OCI-LY7 (cell line): Measurements from ENCODE around the gene FLNC. TPM values are rescaled to one million over a fixed set of nuclear protein-coding genes. Genes with fewer than 3 reads are reported as not detected.
A peak's percentile ranks its signal among the peaks of the same experiment; 100 is the strongest.

Experiments used
- BruUV-seq: library from RNA; stranded (reverse); fragments of 400-500 nt; replicated peaks from 2 replicates; lab custom pipeline; 2021; lab: Mats Ljungman, UMichigan
- CTCF ChIA-PET: fragments of 300-600 bp; sonication (Branson Sonifier 250); formaldehyde crosslinking; loops from one replicate; lab custom pipeline; 2022; ENCODE audit warnings: antibody characterized with exemption; ENCODE audit not compliant: unreplicated experiment; lab: Charles Lee
- POLR2A ChIA-PET: fragments of 300-600 bp; sonication (Branson Sonifier 250); formaldehyde crosslinking; loops from one replicate; lab custom pipeline; 2022; ENCODE audit warnings: antibody characterized with exemption; lab: Charles Lee
- DNase-seq: peaks from one replicate; pipeline ENCODE4 v3.0.0-alpha.2; 2015; ENCODE audit warnings: low spot score
- H2AFZ ChIP-seq: fragments of 200-600 bp; sonication (generic), shearing (Covaris generic); 2 replicates; pipeline ENCODE4 v1.6.1; 2014; ENCODE audit warnings: mild to moderate bottlenecking, antibody characterized with exemption, low read length, moderate library complexity
- H3K27ac ChIP-seq: fragments of 200-600 bp; sonication (generic); 2 replicates; pipeline ENCODE4 v1.5.1; 2014; ENCODE audit warnings: mixed run types, low read depth, mild to moderate bottlenecking, moderate library complexity, low read length, inconsistent platforms; ENCODE audit not compliant: poor library complexity, severe bottlenecking
- H3K36me3 ChIP-seq: fragments of 200-600 bp; sonication (generic); 2 replicates; pipeline ENCODE4 v1.6.1; 2014; ENCODE audit warnings: mild to moderate bottlenecking, antibody characterized with exemption, low read length, moderate library complexity, mixed read lengths; ENCODE audit not compliant: insufficient read depth
- H3K4me1 ChIP-seq: fragments of 200-600 bp; sonication (generic); 2 replicates; pipeline ENCODE4 v1.5.1; 2014; ENCODE audit warnings: mild to moderate bottlenecking, low read length; ENCODE audit not compliant: insufficient read depth, poor library complexity, severe bottlenecking
- H3K4me2 ChIP-seq: fragments of 200-600 bp; sonication (generic); 2 replicates; pipeline ENCODE4 v1.6.1; 2014; ENCODE audit warnings: mild to moderate bottlenecking, low read length
- H3K4me3 ChIP-seq: fragments of 200-600 bp; sonication (generic); 2 replicates; pipeline ENCODE4 v1.5.1; 2014; ENCODE audit warnings: mild to moderate bottlenecking, low read depth, low read length; ENCODE audit not compliant: poor library complexity, severe bottlenecking
- H3K79me2 ChIP-seq: fragments of 200-600 bp; sonication (generic); 2 replicates; pipeline ENCODE4 v1.6.1; 2016; ENCODE audit warnings: low read depth, mild to moderate bottlenecking, low read length, moderate library complexity, mixed read lengths; ENCODE audit not compliant: insufficient read depth
- H3K9me2 ChIP-seq: fragments of 200-600 bp; sonication (generic); 2 replicates; pipeline ENCODE4 v1.6.1; 2016; ENCODE audit warnings: mild to moderate bottlenecking, low read length, mixed read lengths; ENCODE audit not compliant: insufficient read depth
- H3K9me3 ChIP-seq: fragments of 200-600 bp; sonication (generic); 2 replicates; pipeline ENCODE4 v1.6.1; 2014; ENCODE audit warnings: mild to moderate bottlenecking, mixed run types, low read length, mixed read lengths
- H4K20me1 ChIP-seq: fragments of 200-600 bp; sonication (generic); 2 replicates; pipeline ENCODE4 v1.6.1; 2014; ENCODE audit warnings: mild to moderate bottlenecking, antibody characterized with exemption, low read length, moderate library complexity, mixed read lengths; ENCODE audit not compliant: insufficient read depth
- CTCF ChIP-seq: fragments of 200-600 bp; sonication (generic); conservative IDR thresholded peaks from 2 replicates; pipeline ENCODE4 v1.5.1; 2014; ENCODE audit warnings: mild to moderate bottlenecking, antibody characterized with exemption, low read length, moderate library complexity, mixed read lengths
- EZH2phosphoT487 ChIP-seq: fragments of 200-600 bp; sonication (generic); IDR thresholded peaks from 2 replicates; pipeline ENCODE4 v1.6.1; 2018; ENCODE audit warnings: low read depth, borderline replicate concordance, mild to moderate bottlenecking, mixed run types, antibody characterized with exemption, low read length, moderate library complexity, mixed read lengths
- intact Hi-C: fragments of 100-400 bp; cut with micrococcal nuclease; formaldehyde crosslinking; loops from one replicate; pipeline ENCODE4 v1.10.0; 2022; ENCODE audit not compliant: unreplicated experiment
- total RNA-seq, 2 experiments: library from RNA; depleted of rRNA in 1 of 2; stranded (reverse); fragments of >200 nt in 1 of 2; shearing (Covaris generic) in 1 of 2; gene quantifications; 2 replicates each; pipeline ENCODE4 v1.2.3, GENCODE V29; 2014 to 2022

The FLNC gene
- total RNA-seq, 2 experiments from 2014 or later, result 0.03 to 0.06 TPM

GRCh38 chr7:128862571-128863432 lies 32.6 kb downstream of the FLNC start, which contains the start of gene ATP6V1F:
Gene ATP6V1F (plus strand): TSS chr7:128862856. CDS start chr7:128862905, 49 bp downstream.
- Histone ChIP-seq H3K4me1 (peaks cover 30% of the 10 kb centered on the region), H3K27ac (peak within 1 kb of the TSS; percentile 36), H2AFZ (peak within 1 kb of the TSS; percentile 96), H3K9me2 (no peaks in the 10 kb centered on the region), H4K20me1 (peaks cover 4% of the 10 kb centered on the region; the same call in 1 of the 2 replicates), H3K9me3 (no peaks in the 10 kb centered on the region), H3K36me3 (peaks cover 20% of the 10 kb centered on the region; the same call in 1 of the 2 replicates), H3K79me2 (peaks cover 20% of the 10 kb centered on the region), H3K4me3 (peak within 1 kb of the TSS; percentile 83), H3K4me2 (peak within 1 kb of the TSS; percentile 92)
- DNase-seq, result peak; percentile 98
- POLR2A ChIA-PET, result interaction anchor here (0.7 to 2.9 kb wide), 11 partner anchors 10 to 362 kb away, joined by 3 to 12 read pairs (median 4); partner anchors contain the start of genes AHCYL2 and CALU
- TSS peak; percentile 62 for BruUV-seq
- intact Hi-C loops, result loop anchor here (1.0 kb wide), 2 partner anchors 20 to 228 kb away; no protein-coding TSS in a partner anchor
- CTCF ChIA-PET, result interaction anchor here (0.5 to 1.7 kb wide), 10 partner anchors 8 to 1073 kb away, joined by 3 to 9 read pairs (median 4); no protein-coding TSS in a partner anchor
- TF ChIP-seq CTCF, result no peak
- no peak for TF ChIP-seq EZH2phosphoT487

- peak overlapping the region; percentile 36 for H3K27ac ChIP-seq
- H3K36me3 ChIP-seq, result peaks cover 20% of the 10 kb centered on the region; the same call in 1 of the 2 replicates
- DNase-seq, result peak; percentile 81
- no peak for TF ChIP-seq EZH2phosphoT487
- TF ChIP-seq CTCF, result peak; percentile 77
- H3K9me3 ChIP-seq, result no peaks in the 10 kb centered on the region
- H4K20me1 ChIP-seq, result peaks cover 4% of the 10 kb centered on the region; the same call in 1 of the 2 replicates
- CTCF ChIA-PET, result interaction anchor here (1.3 to 1.7 kb wide), 5 partner anchors 7 to 37 kb away, joined by 4 to 9 read pairs (median 5); no protein-coding TSS in a partner anchor
- H3K4me3 ChIP-seq, result peak overlapping the region; percentile 83
- H3K79me2 ChIP-seq, result peaks cover 20% of the 10 kb centered on the region
- intact Hi-C loops, result loop anchor here (1.0 kb wide), 2 partner anchors 20 to 228 kb away; no protein-coding TSS in a partner anchor
- peak overlapping the region; percentile 92 for H3K4me2 ChIP-seq
- peak overlapping the region; percentile 32; the same call in 1 of the 2 replicates for H2AFZ ChIP-seq
- POLR2A ChIA-PET, result interaction anchor here (0.7 to 2.9 kb wide), 10 partner anchors 9 to 362 kb away, joined by 3 to 12 read pairs (median 4); partner anchors contain the start of genes AHCYL2 and CALU
- H3K9me2 ChIP-seq, result no peaks in the 10 kb centered on the region
- peaks cover 30% of the 10 kb centered on the region for H3K4me1 ChIP-seq
- BruUV-seq, result no TSS peak
These were observed 33.3 kb downstream of the FLNC start for GRCh38 chr7:128863433-128863989.
